Measurements from ENCODE around the gene SHOX. TPM values are rescaled to one million over a fixed set of nuclear protein-coding genes. Genes with fewer than 3 reads are reported as not detected.
"Not testable (repeated sequence)": the region's sequence is repeated elsewhere in the genome, so short reads cannot be mapped to it uniquely, and the experiment has no call there.

SHOX gene
- total RNA-seq, 1 donor from 2014 or later: not detected

DNA sequence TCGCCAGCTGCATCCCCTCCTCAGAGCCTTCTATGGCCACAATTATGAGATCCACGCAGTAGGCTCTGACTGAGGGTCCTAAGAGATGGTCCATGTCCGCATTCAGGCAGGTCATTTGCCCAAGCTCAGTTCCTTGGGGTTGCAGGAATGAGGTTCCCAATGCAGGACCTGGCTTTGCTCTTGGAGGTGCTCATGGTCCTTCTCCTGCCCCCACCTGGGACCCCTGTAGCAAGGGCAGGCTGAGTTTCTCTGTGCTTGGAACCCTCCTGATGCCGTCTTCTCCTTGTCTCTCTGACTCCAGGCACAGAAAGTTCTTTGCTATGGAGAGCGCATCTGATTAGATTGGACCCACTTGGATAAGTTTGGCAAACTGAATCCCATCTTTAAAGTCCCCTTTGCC lies 16.5 kb upstream of the SHOX start:
- TF ChIP-seq CTCF (IDR thresholded peaks at IDR 0.05): no peak
- peaks cover 22% of the 10 kb centered on the region for H3K27me3 ChIP-seq
- no peaks in the 10 kb centered on the region for H3K4me1 ChIP-seq
- ATAC-seq: no peak
- no peak for DNase-seq
- H3K27ac ChIP-seq: no peak overlapping the region
- peaks cover 16% of the 10 kb centered on the region for H3K9me3 ChIP-seq
- no peaks in the 10 kb centered on the region for H3K36me3 ChIP-seq
- intact Hi-C loops (cut with DNase I): no loop called here
- no peak overlapping the region for H3K4me3 ChIP-seq

DNA sequence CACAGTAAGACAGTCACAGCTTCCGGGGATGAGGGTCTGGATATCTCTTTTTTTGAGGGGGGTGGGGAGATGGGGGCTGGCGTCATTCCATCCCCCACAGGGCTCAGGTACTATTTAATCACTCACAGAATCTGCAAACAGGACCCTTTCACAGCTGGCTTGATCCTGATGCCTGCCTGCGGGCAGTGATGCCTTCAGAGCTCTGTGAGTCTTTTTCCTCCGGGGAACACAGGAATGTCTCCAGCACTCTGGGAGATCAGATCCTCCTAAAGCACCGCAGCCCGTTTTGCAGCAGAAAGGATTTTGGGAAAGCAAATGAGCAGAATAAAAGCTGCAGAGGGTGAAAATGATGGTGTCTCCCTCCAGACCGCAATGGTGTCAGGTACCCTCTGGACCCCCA lies 13.2 kb upstream of the SHOX start:
- no peak for TF ChIP-seq CTCF (IDR thresholded peaks at IDR 0.05)
- Histone ChIP-seq H3K4me3 (no peak overlapping the region), H3K36me3 (no peaks in the 10 kb centered on the region), H3K9me3 (no peaks in the 10 kb centered on the region), H3K4me1 (no peaks in the 10 kb centered on the region), H3K27ac (no peak overlapping the region), H3K27me3 (peaks cover 52% of the 10 kb centered on the region)
- intact Hi-C loops (cut with DNase I): no loop called here
- no peak for DNase-seq
- no peak for ATAC-seq

DNA sequence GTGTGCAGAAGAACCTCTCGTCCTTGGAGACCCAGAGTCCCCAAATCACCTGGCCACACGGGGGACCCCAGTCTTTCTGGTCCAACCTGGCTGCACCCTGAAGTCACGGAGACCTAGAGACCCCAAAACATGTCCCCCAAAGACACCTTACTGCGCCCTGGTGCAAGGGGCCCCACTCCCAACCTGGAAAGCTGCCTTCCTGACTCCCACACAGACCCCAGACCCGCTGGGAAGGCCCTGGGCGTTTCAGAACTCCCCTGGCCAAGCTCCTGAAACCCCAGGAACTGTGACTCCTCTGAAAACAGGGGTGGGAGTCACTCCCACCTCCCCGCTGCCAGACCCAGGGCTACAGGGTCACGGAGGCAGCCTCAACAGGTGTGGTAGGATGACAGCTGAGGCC lies 12.7 kb upstream of the SHOX start:
- ATAC-seq: no peak
- DNase-seq: no peak
- Histone ChIP-seq H3K27ac (no peak overlapping the region), H3K36me3 (no peaks in the 10 kb centered on the region), H3K4me1 (no peaks in the 10 kb centered on the region), H3K27me3 (peaks cover 52% of the 10 kb centered on the region), H3K9me3 (no peaks in the 10 kb centered on the region), H3K4me3 (no peak overlapping the region)
- intact Hi-C loops (cut with DNase I): no loop called here
- TF ChIP-seq CTCF (IDR thresholded peaks at IDR 0.05): no peak

- H3K27me3 ChIP-seq: peaks cover 52% of the 10 kb centered on the region
Measured at GRCh38 chrX:618304-618703, 12.3 kb upstream of the SHOX start.

DNA sequence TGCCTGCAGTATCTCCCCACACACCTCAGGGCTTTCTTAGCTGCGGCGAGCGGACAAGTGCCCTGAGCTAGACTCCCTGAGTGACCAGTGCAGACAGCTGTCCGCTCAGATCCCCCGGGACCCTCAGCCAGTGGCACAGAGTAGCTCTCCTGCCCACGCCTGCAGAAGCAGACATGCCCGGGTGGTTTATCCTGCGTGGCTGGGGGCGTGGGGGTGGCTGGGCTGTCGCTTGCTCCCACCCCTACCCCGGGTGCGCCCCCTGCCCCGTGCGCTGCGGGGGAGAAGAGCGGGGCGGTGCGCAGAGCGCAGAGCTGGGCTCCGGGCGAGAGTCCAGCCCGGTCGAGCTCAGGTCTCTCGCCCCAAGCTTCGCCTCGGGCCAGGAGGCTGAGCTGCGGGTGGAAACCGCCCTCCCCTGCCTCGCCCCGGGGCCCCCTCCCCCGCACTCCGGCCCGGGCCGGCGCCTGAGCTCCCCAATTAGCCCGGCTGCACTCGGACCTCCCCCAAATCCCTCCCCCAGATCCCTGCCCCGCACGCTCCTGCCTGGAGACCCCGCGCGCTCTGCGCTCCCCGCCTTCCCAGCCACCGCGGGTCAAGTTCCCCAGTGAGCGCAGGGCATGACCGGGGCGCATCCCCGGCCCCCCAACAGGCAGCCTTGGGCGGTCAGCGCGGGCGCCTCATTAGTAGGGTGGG lies 11.7 kb upstream of the SHOX start:
- H3K36me3 ChIP-seq: no peaks in the 10 kb centered on the region
- peaks cover 51% of the 10 kb centered on the region for H3K27me3 ChIP-seq
- no peak overlapping the region for H3K4me3 ChIP-seq
- TF ChIP-seq CTCF (IDR thresholded peaks at IDR 0.05): no peak
- DNase-seq: no peak
- no peak for ATAC-seq
- no peaks in the 10 kb centered on the region for H3K4me1 ChIP-seq
- H3K27ac ChIP-seq: no peak overlapping the region
- intact Hi-C loops (cut with DNase I): no loop called here
- H3K9me3 ChIP-seq: no peaks in the 10 kb centered on the region

More at GRCh38 chrX:618304-618703, 12.3 kb upstream of the SHOX start:
- intact Hi-C loops (cut with DNase I); DNase-seq; ATAC-seq; H3K4me3 ChIP-seq; H3K4me1 ChIP-seq; H3K27ac ChIP-seq; H3K9me3 ChIP-seq; H3K36me3 ChIP-seq: not testable (repeated sequence)

- ATAC-seq: no peak
- intact Hi-C loops (cut with DNase I): no loop called here
- Histone ChIP-seq H3K9me3 (no peaks in the 10 kb centered on the region), H3K4me1 (no peaks in the 10 kb centered on the region), H3K36me3 (no peaks in the 10 kb centered on the region), H3K4me3 (no peak overlapping the region), H3K27me3 (peaks cover 45% of the 10 kb centered on the region), H3K27ac (no peak overlapping the region)
- TF ChIP-seq CTCF (IDR thresholded peaks at IDR 0.05): no peak
- DNase-seq: no peak
Measured at GRCh38 chrX:619451-619811, 11.2 kb upstream of the SHOX start.
